CD4-positive, alpha-beta T cell treated with Interleukin-2 at 100 ng/mL for 4 hours (primary cell): Measurements from ENCODE around the gene DTX2.
"Not testable (repeated sequence)": the region's sequence is repeated elsewhere in the genome, so short reads cannot be mapped to it uniquely, and the experiment has no call there.

Experiments
- DNase-seq: peaks from one replicate; pipeline ENCODE4 v3.0.0-alpha.2; 2020; ENCODE audit warnings: low spot score

The DTX2 gene

DNA sequence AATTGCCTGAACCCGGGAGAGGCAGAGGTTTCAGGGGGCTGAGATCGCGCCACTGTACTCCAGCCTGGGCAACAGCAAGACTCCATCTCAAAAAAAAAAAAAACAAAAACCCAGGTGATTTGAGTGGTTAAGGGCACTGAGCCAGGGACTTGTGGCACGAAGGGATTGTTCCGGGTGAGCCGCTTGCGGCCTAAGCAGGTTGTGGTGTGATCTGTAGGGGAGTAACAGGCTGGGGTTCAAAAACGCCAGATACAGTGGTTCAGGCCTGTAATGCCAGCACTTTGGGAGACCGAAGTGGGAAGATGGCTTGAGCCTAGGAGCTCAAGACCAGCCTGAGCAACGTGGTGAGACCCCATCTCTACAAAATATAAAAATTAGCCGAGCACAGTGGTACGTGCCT, 17.7 kb upstream of the DTX2 start:
- DNase-seq = not testable (repeated sequence)

DNA sequence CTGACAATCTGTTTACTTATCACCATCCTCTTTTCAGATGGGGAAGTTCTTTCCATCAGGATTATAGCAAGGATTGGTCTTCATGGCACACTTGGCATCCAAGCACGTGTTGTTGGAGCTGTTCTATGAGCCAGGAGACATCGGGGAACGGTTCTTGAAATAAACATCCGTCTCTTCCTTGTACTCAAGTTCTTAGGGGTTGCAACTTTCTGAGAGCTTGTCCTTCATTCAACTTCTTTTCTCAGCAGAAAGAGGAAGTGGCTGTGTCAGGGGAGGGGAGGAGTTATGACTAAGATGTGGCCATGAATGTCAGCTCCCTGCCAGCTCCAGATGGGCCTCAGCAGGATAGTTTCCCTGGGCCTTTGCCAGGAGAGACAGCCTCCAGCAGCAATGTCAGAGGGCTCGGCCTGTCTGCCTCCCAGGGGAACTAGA, 15.9 kb upstream of the DTX2 start:
- DNase-seq = peak; percentile 17

DNA sequence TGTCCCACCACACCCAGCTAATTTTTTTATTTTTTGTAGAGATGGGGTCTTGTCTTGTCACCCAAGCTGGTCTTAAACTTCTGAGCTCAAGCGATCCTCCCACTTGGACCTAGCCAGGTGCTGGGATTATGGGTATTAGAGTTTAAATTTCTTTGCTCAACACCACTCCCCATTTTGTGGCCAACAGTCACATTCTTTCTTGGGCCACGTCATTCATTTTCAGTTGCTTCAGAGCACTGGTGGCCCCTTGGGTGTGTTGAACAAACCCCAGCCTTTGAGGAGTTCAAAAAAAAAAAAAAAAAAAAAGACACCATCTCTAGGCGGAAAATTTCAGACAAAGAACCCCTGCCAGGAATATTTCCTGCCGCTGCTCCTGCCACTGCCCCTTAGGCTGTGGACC, 4.5 kb upstream of the DTX2 start:
- not testable (repeated sequence) for DNase-seq

DNA sequence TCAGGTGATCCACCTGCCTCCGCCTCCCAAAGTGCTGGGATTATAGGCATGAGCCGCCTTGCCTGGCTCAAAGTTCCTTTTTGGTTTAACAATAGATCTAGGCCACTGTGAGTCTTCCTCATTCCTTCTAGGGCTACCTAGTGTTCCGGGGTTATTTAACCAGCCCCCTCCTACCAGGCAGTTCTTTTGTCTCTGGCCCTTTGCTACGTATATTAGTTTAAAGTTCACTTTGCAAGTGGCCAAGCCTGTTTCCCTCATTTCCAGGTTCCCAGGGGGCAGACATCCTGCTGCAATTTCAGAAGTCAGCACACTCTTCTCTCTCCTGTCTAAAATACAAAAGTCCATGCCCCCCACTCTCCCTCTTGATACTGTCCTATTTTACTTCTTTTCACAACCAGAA, 3.0 kb upstream of the DTX2 start:
- DNase-seq = not testable (repeated sequence)

DNA sequence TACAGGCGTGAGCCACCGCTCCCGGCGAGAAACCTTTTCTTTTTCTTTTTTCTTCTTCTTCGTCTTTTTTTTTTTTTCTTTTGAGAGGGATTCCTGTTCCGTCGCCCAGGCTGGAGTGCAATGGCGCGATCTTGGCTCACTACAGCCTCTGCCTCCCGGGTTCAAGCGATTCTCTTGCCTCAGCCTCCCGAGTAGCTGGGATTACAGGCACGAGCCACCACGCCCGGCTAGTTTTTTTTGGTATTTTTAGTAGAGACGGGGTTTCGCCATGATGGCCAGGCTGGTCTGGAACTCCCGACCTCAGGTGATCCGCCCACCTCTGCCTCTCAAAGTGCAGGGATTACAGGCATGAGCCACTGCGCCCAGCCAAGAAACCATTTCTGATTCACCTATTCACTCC, 742 bp upstream of the DTX2 start:
- DNase-seq = not testable (repeated sequence)

DNA sequence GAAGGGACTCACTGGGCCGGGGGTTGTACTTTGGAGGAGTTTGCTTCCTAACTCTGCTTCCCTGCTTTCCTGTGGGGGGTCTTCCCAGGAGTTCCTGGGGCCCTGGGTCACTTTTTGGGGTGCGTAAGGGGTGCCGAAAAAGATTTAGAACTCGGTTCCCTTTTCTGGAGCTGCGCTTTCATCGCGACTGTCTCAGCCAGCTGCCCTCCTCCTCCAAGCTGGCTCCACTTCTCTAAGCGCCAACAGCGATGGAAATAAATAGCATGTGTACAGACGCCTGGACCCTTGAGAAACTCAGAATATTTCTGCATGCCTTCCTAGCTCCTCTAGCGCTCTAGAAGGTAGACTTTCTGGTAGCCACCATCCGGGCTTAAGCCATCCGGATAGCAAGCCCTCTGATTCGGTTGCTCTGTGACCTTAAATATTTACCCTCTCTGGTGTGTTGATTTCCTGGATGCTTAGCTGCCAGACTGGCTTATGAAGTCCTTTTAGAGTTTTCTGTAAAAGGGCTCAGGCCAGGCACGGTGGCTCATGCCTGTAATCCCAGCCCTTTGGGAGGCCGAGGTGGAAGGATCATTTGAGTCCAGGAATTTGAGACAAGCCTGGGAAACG, 868 bp downstream of the DTX2 start:
- not testable (repeated sequence) for DNase-seq

DNA sequence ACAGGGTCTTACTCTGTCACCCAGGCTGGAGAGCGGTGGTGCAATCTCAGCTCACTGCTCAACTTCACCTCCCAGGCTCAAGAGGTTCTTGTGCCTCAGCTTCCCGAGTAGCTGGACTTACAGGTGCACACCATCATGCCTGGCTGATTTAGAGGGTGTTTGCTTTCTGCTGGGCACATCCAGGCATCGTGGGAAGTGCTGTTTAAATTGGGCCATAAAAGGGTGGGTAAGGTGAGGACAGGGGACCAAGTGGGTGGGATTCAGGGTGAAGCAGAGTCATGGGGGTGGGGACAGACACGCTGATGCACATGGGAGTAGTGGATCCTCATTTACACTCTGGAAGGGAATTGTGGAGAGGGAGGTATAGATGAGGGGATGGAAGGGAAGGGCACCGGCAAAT, 3.5 kb downstream of the DTX2 start:
- not testable (repeated sequence) for DNase-seq

DNA sequence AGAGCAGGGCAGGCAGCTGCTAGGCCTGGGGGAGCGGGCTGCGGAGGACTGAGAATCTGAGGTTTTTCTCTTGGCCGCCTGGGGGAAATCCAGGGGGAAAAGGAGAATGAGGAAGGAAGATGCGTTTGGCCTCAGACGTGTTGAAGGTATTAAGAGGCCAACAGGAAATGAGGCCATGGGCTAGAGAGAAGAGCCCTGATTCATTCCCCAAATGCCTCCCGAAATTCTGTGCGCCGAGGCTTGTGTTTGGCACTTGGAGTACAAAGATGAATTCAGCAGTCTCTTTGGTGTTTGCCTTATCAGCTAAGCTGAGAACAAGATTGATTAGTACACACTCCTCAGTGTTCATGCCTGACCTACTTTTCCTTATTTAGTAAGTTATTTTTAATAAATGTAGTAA, 4.4 kb downstream of the DTX2 start:
- not testable (repeated sequence) for DNase-seq

DNA sequence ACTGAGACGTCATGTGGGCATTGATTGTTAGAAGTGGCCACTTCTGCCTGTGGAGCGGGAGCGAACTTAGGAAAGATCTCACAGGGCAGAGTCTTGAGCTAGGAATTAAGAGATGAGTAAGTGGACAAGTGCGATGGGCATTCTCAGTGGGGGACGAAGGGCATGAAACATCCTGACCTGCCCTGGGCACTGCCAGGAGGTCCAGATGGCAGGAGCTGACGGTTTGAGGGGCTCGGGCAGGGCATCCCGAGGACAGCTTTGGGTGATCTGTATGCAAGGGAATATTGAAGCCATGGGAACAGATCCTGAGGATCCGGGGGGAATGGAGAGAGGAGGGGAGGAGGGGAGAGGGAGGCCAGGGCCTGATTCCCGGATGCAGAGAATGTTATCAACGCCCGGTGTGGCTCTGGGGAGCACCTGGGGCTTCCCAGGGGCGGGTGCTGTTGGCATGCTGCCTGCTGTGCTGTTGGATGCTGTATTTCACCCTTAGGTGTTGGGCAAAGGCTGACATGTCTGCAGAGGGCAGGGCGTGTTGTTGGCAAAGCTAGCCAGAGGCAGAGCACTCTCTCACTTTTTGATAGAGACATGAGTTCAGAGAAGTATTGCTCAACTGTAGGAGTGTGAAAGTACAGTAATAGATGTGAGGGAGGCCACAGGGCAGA, 6.4 kb downstream of the DTX2 start:
- not testable (repeated sequence) for DNase-seq

DNA sequence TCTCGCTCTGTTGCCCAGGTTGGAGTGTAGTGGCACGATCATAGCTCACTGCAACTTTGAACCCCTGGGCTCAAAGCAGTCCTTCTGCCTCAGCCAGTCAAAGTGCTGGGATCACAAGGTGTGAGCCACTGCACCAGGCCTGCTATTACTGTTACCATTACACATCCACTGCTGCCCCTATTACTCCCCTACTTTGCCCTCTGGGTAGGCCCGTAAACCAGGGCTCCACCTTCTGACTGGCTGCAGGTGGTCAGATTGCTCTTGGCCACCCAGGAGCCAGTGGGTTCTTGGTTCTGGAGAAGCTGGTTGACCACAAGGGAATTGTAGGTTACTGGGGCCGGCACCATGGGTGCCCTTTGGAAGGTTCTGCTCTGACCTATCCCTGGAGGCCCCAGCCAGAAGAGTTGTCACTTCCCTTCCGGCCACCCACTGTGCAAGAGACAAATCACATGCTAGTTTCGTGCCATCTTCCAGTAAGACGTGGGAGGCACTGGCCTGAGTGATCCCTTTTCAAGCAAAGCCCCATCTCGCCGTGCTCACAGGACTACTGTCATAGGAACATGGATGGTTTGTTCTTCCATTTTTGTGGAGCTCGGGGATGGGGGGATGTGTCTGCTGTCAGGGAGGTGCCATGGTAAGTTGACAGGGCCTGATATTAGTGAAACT, 10.2 kb downstream of the DTX2 start:
- DNase-seq = not testable (repeated sequence)

DNA sequence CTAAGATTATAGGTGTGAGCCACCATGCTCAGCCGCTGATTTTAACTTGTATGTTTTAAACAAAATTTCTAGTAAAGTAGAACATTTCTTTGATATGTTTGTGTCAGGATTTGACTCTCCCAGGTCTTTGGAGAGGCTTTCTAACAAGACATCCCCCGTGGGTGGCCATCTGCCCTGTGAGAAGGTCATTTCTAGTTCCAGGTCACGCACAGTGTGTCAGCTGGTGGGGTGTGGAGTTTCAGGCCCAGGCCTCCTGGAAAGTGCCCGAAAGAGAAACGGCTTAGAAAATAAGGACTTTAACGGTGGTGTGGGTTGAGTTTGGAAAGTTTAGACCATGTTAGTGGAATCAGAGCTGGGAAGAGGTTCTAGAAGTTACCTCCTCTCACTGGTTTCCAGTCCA, 11.6 kb downstream of the DTX2 start:
- not testable (repeated sequence) for DNase-seq

DNA sequence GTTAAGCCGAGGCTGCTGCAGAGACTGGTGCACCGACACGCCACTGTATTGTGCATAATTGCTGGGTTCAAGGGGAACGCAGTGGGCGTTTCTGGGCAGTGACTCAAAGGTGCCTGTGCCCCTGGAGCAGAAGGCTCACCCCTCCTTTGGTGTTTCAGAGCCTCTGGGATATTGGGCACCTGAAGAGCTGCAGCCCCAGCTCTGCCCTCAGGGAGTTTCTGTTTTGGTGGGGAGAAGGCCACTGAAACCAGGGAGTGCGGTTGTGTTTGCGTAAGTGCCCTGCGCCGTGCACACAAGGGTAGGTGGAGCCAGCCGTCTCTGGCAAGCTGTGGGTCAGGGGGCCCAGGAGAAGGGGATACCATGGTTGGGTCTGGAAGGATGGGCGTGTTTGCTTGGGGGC, 14.8 kb downstream of the DTX2 start:
- not testable (repeated sequence) for DNase-seq

DNA sequence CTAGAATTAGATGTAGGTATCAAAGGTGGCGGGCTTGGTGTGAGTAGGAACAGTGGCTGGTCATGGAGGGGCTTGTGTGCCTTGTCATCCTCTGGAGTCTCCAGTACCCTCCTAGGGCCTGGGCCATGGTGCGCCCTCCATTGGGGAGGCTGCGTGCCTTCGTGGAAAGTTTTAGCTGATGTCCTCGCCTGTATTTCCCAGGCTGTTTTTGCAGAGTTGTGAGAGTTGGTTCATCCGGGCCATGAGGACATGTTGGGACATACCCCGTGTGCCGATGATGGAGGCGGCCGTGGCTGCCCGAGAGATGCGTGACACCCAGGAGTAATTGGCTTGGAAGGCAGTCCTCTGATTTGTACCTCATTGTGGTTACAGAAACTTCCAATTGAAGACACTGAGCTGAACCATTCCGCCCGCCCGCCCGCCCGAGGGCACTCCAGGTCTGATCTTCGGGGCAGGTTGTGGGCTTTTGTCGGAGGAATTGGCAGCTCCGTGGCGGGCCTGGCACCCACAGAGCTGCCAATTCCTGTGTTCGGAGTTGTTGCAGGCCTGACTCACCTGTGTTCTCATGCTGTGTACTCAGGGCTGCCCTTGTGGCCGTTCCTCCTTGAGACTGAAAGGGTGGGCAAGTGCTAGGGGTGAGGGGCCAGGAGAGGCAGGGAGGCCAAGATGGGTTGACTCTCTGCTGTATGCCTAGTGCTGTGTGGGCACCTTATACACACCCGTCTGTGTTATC, 15.4 kb downstream of the DTX2 start:
- not testable (repeated sequence) for DNase-seq

DNA sequence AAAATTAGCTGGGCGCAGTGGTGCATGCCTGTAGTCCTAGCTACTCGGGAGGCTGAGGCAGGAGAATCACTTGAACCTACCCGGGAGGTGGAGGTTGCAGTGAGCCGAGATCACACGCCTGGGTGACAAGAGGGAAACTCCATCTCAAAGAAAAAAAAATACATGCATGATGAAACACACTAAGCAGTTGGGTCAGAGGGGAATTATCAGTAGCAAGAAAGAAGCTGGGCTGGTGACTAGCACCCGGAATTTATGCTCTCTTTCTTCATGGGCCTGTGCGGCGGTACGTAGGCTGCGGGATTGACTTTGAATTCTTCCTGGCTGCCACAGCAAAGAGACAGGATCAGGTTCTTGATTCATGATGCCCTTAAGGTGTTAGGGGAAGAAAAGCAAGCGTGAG, 18.1 kb downstream of the DTX2 start:
- DNase-seq = not testable (repeated sequence)

DNA sequence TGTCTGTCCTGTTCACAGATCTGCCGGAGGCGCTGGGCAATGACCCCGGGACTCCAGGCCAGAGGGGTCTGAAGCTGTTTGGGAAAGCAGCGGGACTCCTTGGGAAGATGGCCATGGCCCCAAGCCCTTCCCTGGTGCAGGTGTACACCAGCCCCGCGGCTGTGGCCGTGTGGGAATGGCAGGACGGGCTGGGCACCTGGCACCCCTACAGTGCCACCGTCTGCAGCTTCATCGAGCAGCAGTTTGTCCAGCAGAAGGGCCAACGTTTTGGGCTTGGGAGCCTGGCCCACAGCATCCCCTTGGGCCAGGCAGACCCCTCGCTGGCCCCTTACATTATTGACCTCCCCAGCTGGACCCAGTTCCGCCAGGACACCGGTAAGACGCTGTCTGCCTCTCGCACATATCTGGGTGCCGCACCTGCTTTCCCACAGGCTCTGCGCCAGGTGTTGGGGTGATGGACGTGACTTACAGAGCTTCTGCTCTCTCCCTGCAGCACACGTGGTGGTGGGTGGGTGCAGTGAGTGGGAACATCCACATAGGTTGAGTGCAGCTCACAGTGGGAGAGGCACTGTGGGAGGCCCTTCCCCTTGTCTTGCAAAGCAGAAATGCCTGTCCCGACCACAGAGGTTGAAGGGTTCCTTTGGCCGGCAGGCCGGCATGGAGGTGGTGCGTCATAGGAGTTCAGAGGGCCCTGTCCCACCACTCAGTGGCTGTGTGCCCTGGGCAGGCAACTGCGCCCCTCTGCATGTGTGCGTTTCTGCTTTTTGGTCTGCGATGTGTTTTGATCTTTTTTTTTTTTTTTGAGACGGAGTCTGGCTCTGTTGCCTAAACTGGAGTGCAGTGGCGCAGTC, 19.1 kb downstream of the DTX2 start:
- not testable (repeated sequence) for DNase-seq

DNA sequence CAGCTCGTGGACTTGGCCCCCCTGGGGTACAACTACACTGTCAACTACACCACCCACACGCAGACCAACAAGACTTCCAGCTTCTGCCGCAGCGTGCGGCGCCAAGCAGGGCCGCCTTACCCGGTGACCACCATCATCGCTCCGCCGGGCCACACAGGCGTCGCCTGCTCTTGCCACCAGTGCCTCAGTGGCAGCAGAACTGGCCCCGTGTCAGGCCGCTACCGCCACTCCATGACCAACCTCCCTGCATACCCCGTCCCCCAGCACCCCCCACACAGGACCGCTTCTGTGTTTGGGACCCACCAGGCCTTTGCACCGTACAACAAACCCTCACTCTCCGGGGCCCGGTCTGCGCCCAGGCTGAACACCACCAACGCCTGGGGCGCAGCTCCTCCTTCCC, 21.2 kb downstream of the DTX2 start:
- DNase-seq = not testable (repeated sequence)

DNA sequence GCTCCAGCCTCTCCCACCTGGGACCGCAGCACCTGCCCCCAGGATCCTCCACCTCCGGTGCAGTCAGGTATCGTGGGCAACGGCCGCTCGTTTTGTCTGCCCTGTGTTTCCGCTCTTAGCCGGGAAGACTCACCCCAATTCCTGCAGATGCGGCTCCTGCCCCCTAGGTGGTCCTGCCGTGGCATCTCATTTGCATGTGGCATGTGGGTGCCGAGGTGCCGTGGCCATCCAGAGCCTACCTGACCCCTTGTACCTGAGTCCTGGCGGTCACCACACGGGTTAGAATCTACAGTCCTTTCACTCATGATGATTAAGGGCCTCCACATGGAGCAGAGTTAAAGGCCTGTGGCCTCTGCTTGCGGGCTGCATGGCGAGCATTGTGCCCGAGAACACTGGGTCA, 21.6 kb downstream of the DTX2 start:
- DNase-seq = not testable (repeated sequence)

DNA sequence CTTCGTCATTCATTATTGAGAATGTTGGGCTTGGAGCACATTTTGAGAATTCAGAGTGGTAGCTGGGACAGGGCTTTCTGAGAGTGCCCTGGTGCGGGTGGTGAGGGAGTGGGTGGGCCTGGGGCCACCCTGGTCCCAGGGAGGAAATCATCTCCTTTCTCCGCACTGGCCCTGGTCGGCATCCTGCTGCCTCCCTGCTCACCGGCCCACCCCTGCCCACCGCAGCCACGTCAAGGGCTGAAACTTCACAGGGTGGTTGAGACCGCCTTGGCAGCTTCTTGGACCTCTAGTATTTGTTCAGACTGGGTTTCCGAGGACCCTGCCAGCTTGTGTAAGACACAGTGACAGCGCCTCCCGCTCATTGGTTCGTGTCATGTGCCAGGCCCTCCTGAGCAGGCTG, 22.9 kb downstream of the DTX2 start:
- DNase-seq = not testable (repeated sequence)

DNA sequence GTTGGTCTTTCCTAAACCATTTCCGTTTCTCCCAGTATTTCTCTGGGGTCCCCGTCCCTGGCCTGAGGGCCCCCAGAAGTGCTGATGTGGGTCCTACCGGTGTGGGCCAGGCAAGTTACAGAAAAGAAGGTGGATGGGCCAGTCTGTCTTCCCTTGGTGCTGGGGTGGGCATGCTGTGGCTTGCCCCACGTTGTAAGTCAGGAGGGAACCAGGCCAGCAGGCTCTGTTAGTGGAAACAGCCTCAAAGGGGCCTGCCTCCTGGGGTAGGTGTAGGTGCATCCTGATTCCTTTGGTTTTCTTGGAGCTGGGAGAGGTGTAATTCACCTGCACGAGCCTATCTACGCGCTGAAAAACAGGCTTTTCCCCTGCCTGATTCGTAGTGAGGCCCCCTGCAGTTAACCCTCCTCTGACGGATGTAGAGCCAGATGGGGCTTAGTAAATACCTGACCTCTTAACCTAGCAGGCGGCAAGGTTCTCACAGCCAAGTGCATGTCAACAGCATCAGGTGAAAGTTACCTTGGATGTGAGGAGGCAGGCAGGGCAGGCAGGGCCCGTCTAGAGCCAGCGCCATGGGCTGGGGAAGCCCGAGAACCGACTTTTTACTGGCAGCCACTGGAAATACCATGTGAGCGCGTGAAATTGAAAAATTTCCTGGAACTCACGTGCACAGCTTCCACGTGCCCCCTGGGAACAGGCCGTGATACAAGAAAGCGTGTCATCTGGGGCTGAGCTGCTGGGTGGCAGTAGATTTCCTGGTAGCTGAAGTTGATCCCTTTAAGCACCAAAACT, 24.5 kb downstream of the DTX2 start:
- not testable (repeated sequence) for DNase-seq

DNA sequence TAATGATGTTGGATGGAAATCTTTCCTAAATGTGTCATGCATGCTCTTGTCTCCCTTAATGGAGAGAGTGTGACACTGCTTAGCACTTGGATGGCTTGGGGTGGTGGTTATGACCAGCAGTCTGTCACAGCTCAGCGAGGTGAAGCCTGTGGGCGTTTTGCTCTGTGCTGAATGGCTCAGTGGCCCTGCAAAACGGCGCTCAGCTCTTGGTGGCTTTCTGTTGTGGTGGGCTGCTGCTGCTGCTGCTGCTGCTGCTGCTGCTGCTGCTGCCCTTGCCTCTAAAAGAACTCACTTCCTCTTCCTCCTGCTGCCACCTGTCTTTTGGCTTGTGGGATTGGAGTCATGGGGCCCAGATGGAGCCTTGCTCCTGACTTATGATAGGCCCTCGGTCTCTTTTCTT, 25.1 kb downstream of the DTX2 start:
- DNase-seq = peak; percentile 31

DNA sequence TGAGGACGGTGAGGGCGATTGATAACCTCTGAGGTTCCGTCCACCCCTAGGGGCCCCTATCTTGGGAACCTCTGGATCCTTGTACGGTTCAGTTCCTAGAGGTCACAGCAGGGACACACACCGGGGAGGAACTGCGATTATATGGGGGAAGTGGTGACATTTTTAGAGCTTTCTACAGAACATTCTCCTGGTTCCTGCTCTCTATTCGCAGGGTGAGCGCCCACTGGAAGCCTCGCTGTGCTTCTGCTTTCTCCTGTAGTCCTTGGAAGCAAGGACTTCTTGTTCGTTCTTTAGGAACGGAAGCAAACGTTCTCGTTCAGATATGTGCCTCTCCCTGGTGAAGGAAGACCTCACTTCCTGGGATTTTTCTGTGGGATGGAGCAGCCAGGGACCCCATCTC, 26.5 kb downstream of the DTX2 start:
- not testable (repeated sequence) for DNase-seq
